Osteoblast (primary cell): ENCODE measurements around the gene FUBP3. TPM values are rescaled to one million over a fixed set of nuclear protein-coding genes. Genes with fewer than 3 reads are reported as not detected.

ENCODE experiments used
- DNase-seq: peaks from one replicate; pipeline ENCODE4 v3.0.0; 2011; ENCODE audit warnings: low spot score, mixed read lengths; ENCODE audit not compliant: insufficient read length; ENCODE audit errors: missing footprints
- H2AFZ ChIP-seq: 2 replicates; pipeline ENCODE4 v1.6.0; 2011; ENCODE audit warnings: mild to moderate bottlenecking, low read length
- H3K27ac ChIP-seq: 2 replicates; pipeline ENCODE4 v1.5.1; 2011; ENCODE audit warnings: mild to moderate bottlenecking, low read depth, low read length, moderate library complexity
- H3K27me3 ChIP-seq: 2 replicates; pipeline ENCODE4 v1.6.0; 2012; ENCODE audit warnings: mild to moderate bottlenecking, control low read depth, inconsistent platforms, low read length, moderate library complexity; ENCODE audit not compliant: insufficient read depth
- H3K36me3 ChIP-seq: 2 replicates; pipeline ENCODE4 v1.5.1; 2011; ENCODE audit warnings: mild to moderate bottlenecking, low read length, control low read depth, moderate library complexity; ENCODE audit not compliant: insufficient read depth
- H3K4me1 ChIP-seq: 2 replicates; pipeline ENCODE4 v1.5.1; 2011; ENCODE audit warnings: mild to moderate bottlenecking, low read length, control low read depth, moderate library complexity; ENCODE audit not compliant: insufficient read depth
- H3K4me2 ChIP-seq: 2 replicates; pipeline ENCODE4 v1.6.0; 2011; ENCODE audit warnings: mild to moderate bottlenecking, low read length; ENCODE audit not compliant: insufficient read depth
- H3K4me3 ChIP-seq: fragments of 200-600 bp; sonication (generic); 3 replicates; pipeline ENCODE4 v1.5.1; 2012; ENCODE audit warnings: mild to moderate bottlenecking, low read length, inconsistent platforms; ENCODE audit not compliant: insufficient read depth
- H3K79me2 ChIP-seq: 2 replicates; pipeline ENCODE4 v1.6.0; 2012; ENCODE audit warnings: mild to moderate bottlenecking, low read length, control low read depth, inconsistent platforms; ENCODE audit not compliant: insufficient read depth
- H3K9me3 ChIP-seq: 2 replicates; pipeline ENCODE4 v1.5.1; 2011; ENCODE audit warnings: low read depth, low read length, control low read depth
- H4K20me1 ChIP-seq: 2 replicates; pipeline ENCODE4 v1.6.0; 2012; ENCODE audit warnings: mild to moderate bottlenecking, low read length, control low read depth; ENCODE audit not compliant: insufficient read depth
- CTCF ChIP-seq: IDR thresholded peaks from 2 replicates; pipeline ENCODE4 v1.5.1; 2011; ENCODE audit warnings: mild to moderate bottlenecking, low read depth, low read length, moderate library complexity; ENCODE audit errors: extremely low read depth
- total RNA-seq: library from RNA; depleted of rRNA; stranded (reverse); fragments of >200 nt; gene quantifications from 2 replicates; pipeline ENCODE4 v1.2.3, GENCODE V29; 2012

The FUBP3 gene
- total RNA-seq, 1 donor, result 45.6 TPM

DNA sequence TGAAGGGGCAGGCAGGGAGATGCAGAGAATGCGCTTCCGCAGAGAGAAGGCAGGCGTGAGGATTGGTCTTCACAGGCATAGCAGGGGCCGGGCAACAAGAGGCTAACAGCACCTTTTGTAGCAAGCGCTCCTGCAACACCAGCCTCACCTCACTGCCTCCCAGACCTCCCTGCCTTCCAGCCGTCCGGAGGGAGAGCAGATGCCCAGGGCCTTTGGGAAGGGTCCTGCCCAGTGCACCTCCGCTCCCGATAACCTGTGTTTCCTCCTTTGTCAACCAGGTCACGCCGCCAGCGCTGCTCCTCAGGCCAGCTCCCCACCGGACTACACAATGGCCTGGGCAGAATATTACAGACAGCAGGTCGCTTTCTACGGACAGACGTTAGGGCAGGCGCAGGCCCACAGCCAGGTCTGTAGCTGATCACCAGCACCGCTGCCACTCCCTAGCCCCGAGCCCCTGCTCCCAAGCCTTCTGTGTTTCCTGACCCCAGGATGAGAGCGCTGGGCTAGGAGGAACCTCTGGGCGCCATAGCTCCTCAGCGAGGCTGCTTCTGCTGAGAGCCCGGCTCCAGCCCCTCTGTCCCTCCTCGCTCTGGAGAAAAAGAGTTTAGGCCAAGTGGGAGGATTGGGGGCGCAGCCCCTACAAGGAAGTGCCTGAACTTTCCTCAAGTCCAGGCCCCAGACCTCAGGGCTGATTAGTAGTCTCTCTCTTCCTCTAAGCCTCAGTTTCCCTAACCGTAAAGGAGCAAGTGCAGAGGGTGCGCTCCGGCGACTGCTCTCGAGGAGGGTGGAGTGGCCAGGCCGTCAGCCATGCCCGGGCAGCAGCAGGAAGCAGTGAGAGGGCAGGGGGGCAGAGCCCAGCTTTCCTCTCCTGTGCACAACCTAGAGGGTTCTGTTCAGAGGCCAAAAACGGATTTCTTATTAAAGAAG, 56.6 kb downstream of the FUBP3 start:
- no peaks in the 10 kb centered on the region for H3K9me3 ChIP-seq
- no peak overlapping the region for H2AFZ ChIP-seq
- no peak overlapping the region for H3K27ac ChIP-seq
- TF ChIP-seq CTCF, result no peak
- H3K36me3 ChIP-seq, result peaks cover 49% of the 10 kb centered on the region
- no peaks in the 10 kb centered on the region for H3K79me2 ChIP-seq
- no peak for DNase-seq
- no peaks in the 10 kb centered on the region for H3K27me3 ChIP-seq
- H3K4me3 ChIP-seq, result no peak overlapping the region
- no peaks in the 10 kb centered on the region for H3K4me1 ChIP-seq
- no peak overlapping the region for H3K4me2 ChIP-seq
- no peaks in the 10 kb centered on the region for H4K20me1 ChIP-seq

DNA sequence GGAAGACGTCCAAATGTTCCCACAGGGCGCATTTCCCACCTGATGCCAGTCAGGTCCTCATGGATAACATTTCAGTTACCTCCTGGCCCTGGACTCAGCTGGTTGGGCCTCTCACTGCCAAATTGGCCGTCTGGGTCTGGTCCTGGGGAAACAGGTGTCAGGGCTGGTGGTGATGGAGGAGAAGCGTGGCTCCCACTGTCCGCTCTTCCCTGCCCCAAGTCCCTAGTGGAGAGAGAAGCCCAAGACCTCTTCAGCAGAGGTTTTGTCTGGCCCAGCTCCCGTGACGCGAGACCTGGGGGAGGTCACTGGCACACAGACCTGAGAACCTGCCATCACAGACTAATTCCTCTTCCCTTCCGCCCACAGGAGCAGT, 57.3 kb downstream of the FUBP3 start:
- H3K4me3 ChIP-seq, result no peak overlapping the region
- peaks cover 43% of the 10 kb centered on the region for H3K36me3 ChIP-seq
- no peak overlapping the region for H3K27ac ChIP-seq
- no peak overlapping the region for H2AFZ ChIP-seq
- H3K79me2 ChIP-seq, result no peaks in the 10 kb centered on the region
- no peak for DNase-seq
- H3K4me1 ChIP-seq, result no peaks in the 10 kb centered on the region
- no peaks in the 10 kb centered on the region for H3K9me3 ChIP-seq
- no peaks in the 10 kb centered on the region for H3K27me3 ChIP-seq
- H3K4me2 ChIP-seq, result no peak overlapping the region
- no peaks in the 10 kb centered on the region for H4K20me1 ChIP-seq
- TF ChIP-seq CTCF, result no peak

GRCh38 chr9:130638284-130639123, 59.1 kb downstream of the FUBP3 start:
- peak; percentile 51 for DNase-seq
- no peaks in the 10 kb centered on the region for H3K27me3 ChIP-seq
- H3K4me2 ChIP-seq, result no peak overlapping the region
- no peak overlapping the region for H3K27ac ChIP-seq
- no peak for TF ChIP-seq CTCF
- H4K20me1 ChIP-seq, result no peaks in the 10 kb centered on the region
- H3K4me3 ChIP-seq, result no peak overlapping the region
- no peaks in the 10 kb centered on the region for H3K79me2 ChIP-seq
- H3K4me1 ChIP-seq, result no peaks in the 10 kb centered on the region
- no peaks in the 10 kb centered on the region for H3K9me3 ChIP-seq
- H2AFZ ChIP-seq, result no peak overlapping the region
- peaks cover 24% of the 10 kb centered on the region for H3K36me3 ChIP-seq
